Panc1 (cell line): ENCODE measurements around the gene RFC5. TPM values are rescaled to one million over a fixed set of nuclear protein-coding genes. Genes with fewer than 3 reads are reported as not detected.
A peak's percentile ranks its signal among the peaks of the same experiment; 100 is the strongest.

ENCODE experiments used
- ATAC-seq: fragments of 200-7000 bp; cut with Tn5 transposase; 2 replicates; pipeline ENCODE4 v1.9.1; 2020; ENCODE audit warnings: mild to moderate bottlenecking, moderate library complexity
- BruUV-seq: library from RNA; stranded (reverse); fragments of 400-500 nt; replicated peaks from 2 replicates; lab custom pipeline; 2021; lab: Mats Ljungman, UMichigan
- CTCF ChIA-PET: fragments of 300-600 bp; sonication (Branson Sonifier 250); formaldehyde crosslinking; loops from one replicate; lab custom pipeline; 2022; ENCODE audit warnings: antibody characterized with exemption; lab: Charles Lee
- POLR2A ChIA-PET: fragments of 300-600 bp; sonication (Branson Sonifier 250); formaldehyde crosslinking; loops from one replicate; lab custom pipeline; 2022; ENCODE audit warnings: antibody characterized with exemption; lab: Charles Lee
- DNase-seq: peaks from one replicate; pipeline ENCODE4 v3.0.0-alpha.2; 2010; ENCODE audit warnings: low read depth, low spot score
- H3K27ac ChIP-seq: 2 replicates; pipeline ENCODE4 v1.5.1; 2011; ENCODE audit warnings: mild to moderate bottlenecking, low read length, inconsistent platforms
- H3K27me3 ChIP-seq: fragments of 200-500 bp; sonication (Bioruptor generic); 2 replicates; pipeline ENCODE4 v1.6.0; 2014; ENCODE audit warnings: low read length, inconsistent platforms; ENCODE audit not compliant: control insufficient read depth, insufficient read depth
- H3K36me3 ChIP-seq: fragments of 200-500 bp; sonication (Bioruptor generic); 2 replicates; pipeline ENCODE4 v1.5.1; 2014; ENCODE audit warnings: inconsistent platforms, mild to moderate bottlenecking, low read length, moderate library complexity; ENCODE audit not compliant: control insufficient read depth, insufficient read depth
- H3K4me1 ChIP-seq: 2 replicates; pipeline ENCODE4 v1.5.1; 2011; ENCODE audit warnings: inconsistent platforms, mild to moderate bottlenecking, low read length, moderate library complexity; ENCODE audit not compliant: control insufficient read depth, insufficient read depth
- H3K4me3 ChIP-seq, 2 experiments: 2 replicates each; pipeline ENCODE4 v1.5.1; 2011 to 2012; ENCODE audit warnings: low read depth in 2 of 2, low read length in 2 of 2, mild to moderate bottlenecking in 2 of 2, inconsistent platforms in 1 of 2, moderate library complexity in 1 of 2
- H3K9me3 ChIP-seq: fragments of 200-500 bp; sonication (Bioruptor generic); 2 replicates; pipeline ENCODE4 v1.5.1; 2014; ENCODE audit warnings: low read depth, mild to moderate bottlenecking, inconsistent platforms, low read length, moderate library complexity; ENCODE audit not compliant: control insufficient read depth, insufficient read depth
- CTCF ChIP-seq: fragments of 450-650 bp; IDR thresholded peaks from 2 replicates; pipeline ENCODE4 v1.5.1; 2017; ENCODE audit warnings: mild to moderate bottlenecking
- POLR2AphosphoS5 ChIP-seq: IDR thresholded peaks from 2 replicates; pipeline ENCODE4 v1.6.1; 2012; ENCODE audit warnings: mild to moderate bottlenecking, low read depth, low read length, moderate library complexity
- REST ChIP-seq, 2 experiments: IDR thresholded peaks; 2 replicates each; pipeline ENCODE4 v1.6.1; 2011 to 2012; ENCODE audit warnings: low read depth in 2 of 2, control low read depth in 1 of 2, low read length in 1 of 2, mild to moderate bottlenecking in 1 of 2, moderate library complexity in 1 of 2; ENCODE audit not compliant: insufficient read depth in 1 of 2
- SIN3A ChIP-seq: IDR thresholded peaks from 2 replicates; pipeline ENCODE4 v1.6.1; 2012; ENCODE audit warnings: low read depth, mild to moderate bottlenecking, low read length, moderate library complexity, borderline replicate concordance; ENCODE audit not compliant: insufficient read depth
- TCF7L2 ChIP-seq: IDR thresholded peaks from 2 replicates; pipeline ENCODE4 v1.6.1; 2011; ENCODE audit warnings: mild to moderate bottlenecking, low read depth, low read length, inconsistent platforms
- in situ Hi-C: cut with HindIII; loops from 2 replicates; pipeline ENCODE4 v1.10.0; 2016; ENCODE audit warnings: low sequenced_read_pairs, low pct_unique_long_range_greater_than_20kb
- intact Hi-C: fragments of 100-400 bp; cut with micrococcal nuclease; formaldehyde crosslinking; loops from one replicate; pipeline ENCODE4 v1.10.0; 2022; ENCODE audit not compliant: unreplicated experiment
- total RNA-seq: library from RNA; stranded (reverse); gene quantifications from one replicate; pipeline ENCODE4 v1.2.1, GENCODE V29; 2021; ENCODE audit not compliant: unreplicated experiment

RFC5 gene
- total RNA-seq, 1 experiment from 2014 or later = 25.0 TPM

GRCh38 chr12:117968826-117969659 lies 47.5 kb upstream of the RFC5 start, which contains the start of gene KSR2:
TSS of gene KSR2 (minus strand) at chr12:117968990. CDS start at chr12:117968255, 735 bp downstream.
- intact Hi-C loops (no loop called here), in situ Hi-C loops (no loop called here)
- TF ChIP-seq CTCF = no peak
- no peak for TF ChIP-seq REST (IDR thresholded peaks at IDR 0.05; ENCODE audit: insufficient read depth in 1 of 2, low read depth in 2 of 2, low read length in 1 of 2)
- TF ChIP-seq TCF7L2 = no peak
- TF ChIP-seq SIN3A = no peak
- TF ChIP-seq POLR2AphosphoS5 = no peak
- no peaks in the 10 kb centered on the region for H3K4me1 ChIP-seq
- 0 out of 2 replicates have a peak, but pooled peaks cover 4% of the 10 kb centered on the region for H3K9me3 ChIP-seq
- CTCF ChIA-PET = no interaction called here
- peaks cover 28% of the 10 kb centered on the region for H3K27me3 ChIP-seq
- ATAC-seq (peak; percentile 89), DNase-seq (no peak)
- H3K27ac ChIP-seq = no peak within 1 kb of the TSS
- POLR2A ChIA-PET = no interaction called here
- no peaks in the 10 kb centered on the region; the same call in 1 of the 2 replicates for H3K36me3 ChIP-seq
- BruUV-seq = no TSS peak
- H3K4me3 ChIP-seq = peak within 1 kb of the TSS; percentile 49 to 53

GRCh38 chr12:117970334-117970733 lies 46.2 kb upstream of the RFC5 start:
- H3K36me3 ChIP-seq = no peaks in the 10 kb centered on the region; the same call in 1 of the 2 replicates
- TF ChIP-seq CTCF (no peak), POLR2AphosphoS5 (no peak), TCF7L2 (no peak), REST (IDR thresholded peaks at IDR 0.05; ENCODE audit: insufficient read depth in 1 of 2, low read depth in 2 of 2, low read length in 1 of 2) (no peak), SIN3A (no peak)
- ChIA-PET CTCF (no interaction called here), POLR2A (interaction anchor here (0.6 kb wide), 1 partner anchor 56 kb away, joined by 3 read pairs; no protein-coding TSS in a partner anchor)
- 0 out of 2 replicates have a peak, but pooled peaks cover 4% of the 10 kb centered on the region for H3K9me3 ChIP-seq
- DNase-seq = no peak
- no peak for ATAC-seq
- no peak overlapping the region for H3K4me3 ChIP-seq
- no TSS peak for BruUV-seq
- peaks cover 25% of the 10 kb centered on the region for H3K27me3 ChIP-seq
- in situ Hi-C loops (no loop called here), intact Hi-C loops (no loop called here)
- no peaks in the 10 kb centered on the region for H3K4me1 ChIP-seq
- H3K27ac ChIP-seq = no peak overlapping the region
